ELR (cell line): ENCODE measurements around the gene IFT27.

Experiments
- DNase-seq: peaks from one replicate; pipeline ENCODE4 v3.0.0-alpha.2; 2015; ENCODE audit warnings: low read depth

Gene IFT27, protein sequence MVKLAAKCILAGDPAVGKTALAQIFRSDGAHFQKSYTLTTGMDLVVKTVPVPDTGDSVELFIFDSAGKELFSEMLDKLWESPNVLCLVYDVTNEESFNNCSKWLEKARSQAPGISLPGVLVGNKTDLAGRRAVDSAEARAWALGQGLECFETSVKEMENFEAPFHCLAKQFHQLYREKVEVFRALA

DNA sequence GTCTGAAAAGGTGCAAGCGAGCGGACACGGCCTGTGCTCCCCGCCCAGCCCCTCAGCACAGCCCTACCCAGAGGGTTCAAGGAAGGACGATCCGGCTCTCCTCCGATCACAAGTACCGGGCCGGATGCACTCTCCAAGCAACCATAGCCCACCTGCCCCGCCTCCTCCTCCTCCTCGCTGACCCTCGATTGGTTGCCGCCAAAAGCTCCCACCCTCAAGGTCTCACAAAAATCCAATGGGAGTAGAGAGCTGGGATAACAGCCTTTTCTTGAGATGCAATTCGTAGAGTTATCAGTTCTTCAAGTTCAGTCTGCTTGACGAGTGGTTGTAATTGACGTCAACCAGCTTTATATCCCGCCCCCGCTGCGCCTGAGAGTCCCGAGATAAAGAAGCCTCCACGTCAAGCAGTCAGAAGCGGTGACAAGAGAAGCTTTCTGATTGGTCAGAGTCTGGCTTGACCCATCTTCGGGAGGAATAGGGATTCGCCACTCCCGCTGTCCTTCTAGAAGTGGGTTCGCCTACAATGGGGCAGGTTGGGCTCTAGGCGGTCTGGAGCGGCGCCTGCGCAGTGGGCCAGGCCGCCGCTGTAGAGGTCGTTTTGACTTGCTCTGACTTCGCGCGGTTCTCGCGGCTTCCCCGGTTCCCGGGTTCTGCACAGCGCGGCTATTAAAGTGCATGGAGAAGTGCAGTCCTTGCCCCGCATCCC lies at the start of gene IFT27:
Gene IFT27, minus strand, starts transcription at position 156 of the 706 bp plus-strand sequence. CDS start 412 bp downstream, outside the sequence.
- peak; percentile 100 for DNase-seq

DNA sequence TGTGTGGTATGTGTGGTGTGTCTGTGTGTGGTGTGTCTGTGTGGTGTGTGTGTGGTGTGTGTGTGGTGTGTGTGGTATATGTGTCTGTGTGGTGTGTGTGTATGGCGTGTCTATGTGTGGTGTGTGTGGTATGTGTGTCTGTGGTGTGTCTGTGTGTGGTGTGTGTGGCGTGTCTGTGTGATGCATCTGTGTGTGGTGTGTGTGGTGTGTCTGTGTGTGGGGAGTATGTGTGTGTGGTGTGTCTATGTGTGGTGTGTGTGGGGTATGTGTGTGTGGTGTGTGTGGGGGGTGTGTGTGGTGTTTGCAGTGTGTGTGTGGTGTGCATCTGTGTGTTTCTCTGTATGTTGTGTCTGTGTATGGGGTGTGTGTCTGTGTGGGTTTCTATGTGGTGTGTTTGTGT lies 48.7 kb upstream of the IFT27 start:
- DNase-seq: no peak

DNA sequence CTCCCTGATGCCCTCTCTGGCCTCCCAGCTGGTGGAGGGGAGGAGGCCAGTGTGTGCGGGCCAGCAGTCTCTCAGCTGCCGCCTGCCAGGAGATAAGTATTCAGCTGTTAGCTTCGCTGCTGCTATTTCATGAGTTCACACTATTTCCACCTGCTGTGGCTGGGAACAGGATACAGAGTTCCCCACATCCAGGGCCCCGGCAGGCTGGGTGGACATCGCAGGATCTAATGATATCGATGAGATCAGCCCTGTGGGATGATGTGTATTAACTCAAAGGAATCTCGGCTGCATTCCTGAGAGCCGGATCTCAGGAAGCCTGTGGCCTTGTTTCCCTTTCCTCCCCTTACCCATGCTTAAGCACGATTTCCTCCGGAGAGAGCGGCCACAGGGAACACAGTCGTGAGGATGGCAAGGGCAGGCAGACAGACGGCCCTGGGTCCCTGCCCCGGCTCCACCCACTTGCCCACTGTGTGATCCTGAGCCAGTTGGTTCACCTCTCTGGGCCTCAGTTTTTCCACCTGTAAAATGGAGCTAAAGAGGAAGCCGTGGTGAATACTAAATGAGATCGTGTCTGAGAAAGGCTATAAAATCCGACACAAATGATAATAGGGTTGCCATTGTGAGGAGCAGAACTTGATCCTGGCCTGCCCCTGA lies 47.4 kb upstream of the IFT27 start:
- DNase-seq: peak; percentile 58

DNA sequence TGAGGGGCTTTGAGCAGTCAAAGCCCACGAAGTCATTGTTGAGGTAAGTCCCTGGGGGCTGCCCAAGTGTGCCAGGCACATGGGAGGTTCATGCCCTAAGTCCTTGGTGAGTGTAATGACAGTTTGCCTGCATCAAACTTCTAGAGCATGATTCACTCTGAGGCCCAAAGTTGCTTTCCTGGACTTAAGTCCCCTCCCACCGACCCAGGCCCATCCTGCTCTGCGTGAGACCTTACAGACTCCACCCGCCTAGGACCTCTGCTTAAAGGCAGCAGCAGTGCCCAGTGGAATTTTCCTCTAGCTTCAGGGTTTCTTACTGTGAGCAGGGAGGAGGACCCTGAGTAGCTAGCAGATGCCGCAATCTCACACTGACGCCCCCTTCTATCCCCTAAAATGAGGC lies 46.7 kb upstream of the IFT27 start:
- DNase-seq: peak; percentile 15

DNA sequence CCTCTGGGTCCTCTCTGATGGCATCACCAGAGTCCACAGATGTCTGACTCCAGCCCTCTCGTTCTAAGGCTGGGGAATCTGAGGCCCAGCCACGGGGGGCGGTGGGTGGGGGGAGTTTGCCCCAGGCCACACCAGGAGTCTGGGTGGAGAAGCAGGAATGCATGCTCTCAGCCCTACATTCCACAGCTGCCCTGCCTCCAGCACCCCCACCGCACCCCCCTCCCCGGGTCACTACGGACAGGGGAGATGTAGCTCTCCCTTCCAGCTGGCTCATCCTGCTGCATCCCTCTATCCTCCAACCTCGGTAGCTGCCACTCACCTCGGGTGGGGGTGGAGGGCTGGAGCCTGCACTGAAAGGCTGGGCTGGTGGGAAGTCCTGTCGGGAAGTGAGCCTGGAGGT lies 43.2 kb upstream of the IFT27 start:
- no peak for DNase-seq

DNA sequence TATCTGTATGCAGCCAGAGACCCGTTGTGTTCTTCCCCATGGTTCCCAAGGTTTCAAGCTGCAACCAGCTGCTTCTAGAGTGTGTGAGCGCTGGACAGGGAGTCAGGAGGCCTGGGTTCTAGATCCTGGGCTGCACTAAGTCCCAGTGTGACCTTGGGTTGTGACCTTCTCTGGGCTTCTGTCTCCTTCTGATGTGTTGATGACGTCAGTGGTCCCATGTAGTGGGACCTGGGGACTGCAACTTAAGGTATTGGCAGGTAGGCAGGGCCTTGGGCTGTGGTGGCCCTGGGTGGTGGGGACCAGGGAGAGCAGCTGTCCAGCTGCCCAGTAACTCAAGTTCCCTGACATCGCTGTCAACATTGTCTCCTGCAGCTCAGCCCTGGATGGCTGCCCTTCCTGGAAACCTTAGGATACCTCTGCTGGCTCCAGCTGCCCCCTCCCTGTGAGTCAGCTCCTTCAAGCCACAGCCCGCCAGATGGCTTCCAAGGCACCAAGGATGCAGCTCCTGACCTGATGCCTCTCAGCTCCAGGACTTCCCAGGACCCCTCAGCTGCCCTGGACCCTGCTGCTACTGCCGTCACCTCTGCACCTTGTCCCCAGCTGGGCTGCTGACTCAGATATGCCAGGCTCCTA lies 42.2 kb upstream of the IFT27 start:
- peak; percentile 44 for DNase-seq

DNA sequence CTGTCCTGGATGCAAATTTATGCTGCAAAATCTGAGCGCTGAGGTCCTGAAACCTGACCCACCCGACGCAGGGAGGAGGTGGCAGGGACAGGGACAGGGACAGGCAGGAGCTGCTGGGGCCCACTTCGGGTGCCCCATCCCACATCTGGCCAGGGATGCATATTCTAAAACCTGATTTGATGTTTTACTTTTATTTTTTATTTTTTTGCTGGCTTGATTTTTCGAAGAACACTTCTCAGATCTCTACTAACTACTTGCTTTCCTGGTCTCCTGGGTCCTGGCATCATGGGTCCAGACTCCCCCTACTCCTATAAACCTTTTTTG lies 41.6 kb upstream of the IFT27 start:
- DNase-seq: no peak

DNA sequence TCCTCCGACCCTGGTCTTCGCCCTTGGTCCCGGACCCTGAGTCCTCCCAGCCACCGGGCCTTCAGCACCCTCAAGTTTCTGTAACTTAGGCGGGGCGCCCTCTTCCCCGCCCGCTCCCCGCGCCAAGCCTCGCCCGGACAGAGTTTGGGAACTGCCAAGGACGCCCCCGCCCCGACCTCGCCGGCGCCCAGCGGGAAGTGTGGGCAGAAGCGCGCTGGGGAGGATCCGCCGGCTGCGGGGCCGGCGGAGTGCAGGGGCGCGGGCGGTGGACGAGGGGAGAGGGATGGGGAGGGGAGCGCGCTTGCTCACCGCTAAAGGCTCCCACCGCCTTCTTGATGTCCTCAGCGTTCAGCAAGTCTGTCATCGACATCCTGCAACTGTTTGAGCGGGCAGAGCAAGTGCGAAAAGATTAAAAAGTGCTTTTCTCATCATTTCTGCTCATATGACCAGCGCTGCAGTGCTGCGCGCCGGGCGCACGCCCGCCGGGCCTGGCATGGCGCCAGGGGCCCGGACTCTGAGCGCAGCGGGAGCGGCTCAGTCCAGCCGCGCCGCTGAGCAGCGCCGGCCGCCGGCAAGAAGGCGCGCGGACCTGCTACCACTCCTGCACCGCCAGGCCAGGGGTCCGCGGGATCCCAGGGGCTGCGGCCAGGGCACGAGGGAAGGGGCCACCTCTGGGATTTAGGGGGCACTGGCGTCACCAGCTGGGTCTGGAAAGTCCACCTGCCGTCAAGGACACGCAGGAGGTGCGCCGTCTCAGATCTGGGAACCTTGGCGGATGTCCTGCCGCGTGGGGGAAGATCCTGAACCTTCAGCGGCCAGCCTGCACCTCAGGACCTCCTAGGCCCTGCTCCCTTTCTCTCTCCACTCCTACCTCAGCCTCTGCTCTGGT lies 41.0 kb upstream of the IFT27 start, which contains the start of gene PVALB:
Gene PVALB, minus strand, starts transcription at position 400 of the 889 bp plus-strand sequence. Its CDS starts 30 bp downstream, at position 370.
- peak; percentile 27 for DNase-seq

DNA sequence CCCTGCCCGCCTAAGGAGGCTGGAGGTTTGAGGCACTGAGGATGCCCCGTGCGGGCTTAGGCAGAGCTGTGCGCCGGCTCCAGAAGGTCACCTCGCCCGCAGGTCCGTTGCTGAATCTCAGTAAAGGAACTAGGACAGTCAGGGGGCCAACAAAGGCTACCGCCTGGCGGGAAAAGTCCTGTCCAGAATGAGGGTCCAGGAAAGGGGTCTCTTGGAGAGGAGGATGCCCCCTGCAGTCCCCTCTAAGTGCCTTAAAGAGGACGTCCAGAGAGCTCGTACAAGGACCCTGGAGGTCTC lies 40.4 kb upstream of the IFT27 start:
- DNase-seq: no peak

DNA sequence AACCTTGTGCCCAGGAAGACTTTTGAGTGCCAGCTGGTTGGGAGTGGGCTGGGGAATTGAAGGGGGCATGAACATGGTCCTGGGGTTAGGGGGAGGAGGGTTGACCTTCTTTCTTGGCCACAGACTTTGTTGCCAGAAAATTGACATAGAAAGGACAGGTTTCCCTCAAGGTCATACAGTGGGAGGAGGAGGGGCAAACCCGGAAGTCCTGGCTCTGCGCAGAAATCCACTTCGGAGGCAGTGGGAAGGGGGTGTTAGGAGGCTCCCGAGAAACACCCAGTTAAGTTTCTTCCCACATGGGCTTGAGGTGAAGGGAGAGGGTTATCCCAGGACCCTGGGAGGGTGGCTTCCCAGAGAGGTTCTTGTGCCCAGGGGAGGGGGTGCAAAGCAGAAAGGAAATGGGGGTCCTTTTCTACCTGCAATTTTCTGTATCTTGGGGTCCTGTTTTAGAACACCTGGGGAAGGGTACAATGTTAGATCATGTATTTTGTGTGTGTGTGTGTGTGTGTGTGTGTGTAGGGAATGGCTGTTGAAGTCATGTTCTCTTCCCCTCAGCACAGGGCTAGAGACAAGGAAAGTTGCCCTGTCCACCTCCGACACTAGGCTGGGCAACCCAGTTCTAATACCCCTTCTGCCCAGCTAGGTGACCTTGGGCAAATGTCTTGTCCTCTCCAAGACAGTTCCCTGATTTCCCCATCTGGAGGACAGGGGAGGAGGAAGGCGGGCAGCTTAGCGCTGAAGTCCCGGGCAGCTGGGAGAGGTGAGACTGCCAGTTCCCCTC lies 39.8 kb upstream of the IFT27 start:
- no peak for DNase-seq

DNA sequence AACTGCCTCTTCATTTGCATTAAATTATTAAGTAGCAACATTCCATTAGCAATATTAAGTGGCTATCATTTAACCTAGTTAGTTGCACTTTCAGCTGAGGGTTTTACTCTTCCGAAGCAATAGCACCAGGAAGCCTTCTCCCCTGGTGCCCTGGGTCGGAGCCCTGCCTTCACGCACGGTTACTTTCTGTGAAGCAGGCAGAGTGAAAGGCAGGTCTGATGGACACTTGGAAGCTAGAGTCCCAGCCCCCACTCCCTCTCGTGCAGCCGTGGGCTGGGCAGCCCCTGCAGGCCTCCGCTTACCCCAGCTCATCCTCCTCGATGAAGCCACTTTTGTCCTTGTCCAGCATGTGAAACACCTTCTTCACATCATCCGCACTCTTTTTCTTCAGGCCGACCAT lies 38.9 kb upstream of the IFT27 start:
- no peak for DNase-seq

DNA sequence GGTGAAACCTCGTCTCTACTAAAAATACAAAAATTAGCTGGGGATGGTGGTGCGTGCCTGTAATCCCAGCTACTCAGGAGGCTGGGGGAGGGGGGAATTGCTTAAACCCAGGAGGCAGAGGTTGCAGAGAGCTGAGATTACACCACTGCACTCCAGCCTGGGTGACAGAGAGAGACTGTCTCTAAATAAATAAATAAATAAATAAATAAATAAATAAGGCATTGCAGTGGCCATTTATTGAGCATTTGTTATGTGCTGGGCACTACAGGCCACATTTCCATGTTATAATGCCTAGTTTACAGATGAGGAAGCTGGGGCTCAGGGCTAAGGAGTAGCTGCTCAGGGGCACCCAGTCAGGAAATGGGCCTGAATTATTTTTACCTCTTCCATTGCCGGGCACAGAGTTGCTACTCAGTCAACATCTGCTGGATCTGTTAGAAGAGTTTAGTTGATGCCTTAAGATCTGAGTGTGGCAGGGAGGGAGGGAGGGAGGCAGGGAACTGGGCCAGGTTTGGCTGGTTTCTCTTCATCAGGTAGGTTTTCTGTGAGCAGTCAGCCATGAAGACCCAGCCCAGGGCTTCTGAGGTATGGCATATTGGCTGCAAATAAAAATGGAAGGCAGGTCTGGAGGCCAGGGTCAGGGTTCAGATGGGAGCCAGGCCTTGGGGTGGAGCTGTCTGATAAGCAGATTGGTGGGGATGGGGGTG lies 35.3 kb upstream of the IFT27 start:
- DNase-seq: no peak

DNA sequence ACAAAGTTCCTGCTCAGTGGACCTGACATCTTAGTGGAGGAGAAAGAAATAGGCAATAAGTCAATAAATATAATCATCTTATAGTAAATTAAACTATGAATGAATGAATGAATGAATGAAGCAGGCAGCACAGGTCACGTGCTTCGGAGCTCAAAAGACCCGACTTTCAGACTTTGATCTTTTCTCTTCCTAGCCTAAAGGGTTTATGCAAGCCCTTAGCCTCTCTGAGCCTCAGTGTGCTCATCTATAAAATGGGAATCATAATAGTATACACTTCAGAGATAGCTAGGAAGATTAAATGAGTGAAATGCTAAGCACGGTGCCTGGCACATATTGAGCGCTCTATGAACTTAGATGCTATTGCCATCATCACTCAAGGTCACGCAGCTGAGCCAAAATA lies 33.4 kb upstream of the IFT27 start:
- DNase-seq: no peak

DNA sequence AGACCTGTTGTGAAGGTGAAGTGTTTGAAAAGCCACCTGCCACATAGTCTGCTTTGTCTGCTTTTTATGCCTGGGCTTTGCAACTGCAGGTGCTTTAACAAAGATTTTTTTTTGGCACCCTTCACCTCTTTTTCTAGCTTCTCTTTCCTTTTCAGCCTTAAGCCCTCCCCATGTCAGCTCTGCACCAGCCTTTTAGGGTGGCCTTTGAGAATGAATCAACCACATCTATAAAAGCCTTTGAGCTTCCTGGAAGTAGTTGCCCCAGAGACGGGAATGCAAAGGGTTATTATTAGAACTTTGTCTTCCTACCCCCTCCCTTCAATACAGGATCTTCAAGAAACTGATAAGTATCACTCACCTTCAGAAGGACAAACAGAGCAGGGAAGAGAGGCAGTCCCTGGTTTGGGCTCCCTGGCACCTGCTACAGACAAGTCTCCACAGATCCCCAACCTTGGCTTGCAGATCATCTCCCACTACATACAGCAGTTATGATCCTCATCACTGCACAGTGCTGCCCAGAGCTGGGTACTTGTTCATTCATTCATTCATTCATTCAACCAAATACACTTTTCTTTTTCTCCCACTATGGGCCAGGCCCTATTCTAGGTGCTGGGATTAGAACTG lies 32.9 kb upstream of the IFT27 start:
- DNase-seq: no peak

DNA sequence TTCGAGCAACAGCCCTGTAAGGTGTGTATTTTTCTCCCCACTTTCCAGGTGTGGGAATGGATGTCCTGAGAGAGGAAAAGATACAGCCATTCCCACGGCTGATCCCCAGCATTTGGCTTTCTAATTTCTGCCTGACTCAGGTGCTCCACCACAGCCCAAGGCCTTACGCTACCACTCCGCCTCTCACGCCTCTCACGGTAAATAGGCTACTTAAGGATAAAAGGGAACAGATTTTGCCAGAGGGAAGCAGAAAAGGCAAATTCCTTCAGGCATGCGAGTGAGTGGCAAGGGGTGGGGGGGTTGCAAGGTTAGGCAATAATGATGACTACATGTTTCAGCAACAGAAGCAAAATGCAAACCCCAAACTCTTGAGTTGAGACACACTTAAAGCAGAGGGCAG lies 31.7 kb upstream of the IFT27 start:
- no peak for DNase-seq

DNA sequence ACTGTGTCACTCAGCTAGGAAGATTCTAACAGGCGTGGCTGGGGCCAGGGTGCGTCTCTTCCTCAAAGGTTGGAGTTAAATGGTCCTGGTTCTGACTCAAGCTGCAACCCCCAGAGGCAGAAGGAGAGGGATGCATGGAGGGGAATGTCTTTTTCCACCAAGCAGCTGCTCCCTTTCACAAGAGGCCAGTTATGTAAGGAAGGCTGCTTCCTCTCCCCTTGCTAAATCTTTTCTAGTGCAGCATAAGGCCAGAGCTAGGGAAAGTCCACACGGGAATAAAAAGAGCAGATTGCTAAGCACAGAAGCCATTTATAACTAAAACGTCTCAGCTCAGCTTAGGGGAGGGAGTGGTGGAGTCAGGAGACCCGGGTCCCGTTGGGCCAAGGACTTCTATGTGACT lies 30.9 kb upstream of the IFT27 start:
- DNase-seq: no peak

DNA sequence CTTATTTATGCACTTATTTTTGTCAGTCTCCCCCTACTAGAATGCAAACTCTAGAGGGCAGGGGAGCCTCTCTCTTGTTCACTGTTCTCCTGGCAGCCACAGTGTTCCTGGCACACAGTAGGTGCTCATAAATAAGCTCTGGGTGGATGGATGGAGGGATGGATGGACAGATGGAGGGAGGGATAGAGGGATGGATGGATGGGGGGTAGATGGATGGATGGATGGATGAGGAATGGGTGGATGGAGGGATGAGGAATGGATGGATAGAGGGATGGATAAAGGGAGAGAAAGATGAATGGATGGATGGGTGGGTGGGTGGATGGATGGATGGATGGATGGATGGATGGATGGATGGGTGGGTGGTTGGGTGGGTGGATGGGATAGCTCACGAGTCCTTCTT lies 27.4 kb upstream of the IFT27 start:
- no peak for DNase-seq

DNA sequence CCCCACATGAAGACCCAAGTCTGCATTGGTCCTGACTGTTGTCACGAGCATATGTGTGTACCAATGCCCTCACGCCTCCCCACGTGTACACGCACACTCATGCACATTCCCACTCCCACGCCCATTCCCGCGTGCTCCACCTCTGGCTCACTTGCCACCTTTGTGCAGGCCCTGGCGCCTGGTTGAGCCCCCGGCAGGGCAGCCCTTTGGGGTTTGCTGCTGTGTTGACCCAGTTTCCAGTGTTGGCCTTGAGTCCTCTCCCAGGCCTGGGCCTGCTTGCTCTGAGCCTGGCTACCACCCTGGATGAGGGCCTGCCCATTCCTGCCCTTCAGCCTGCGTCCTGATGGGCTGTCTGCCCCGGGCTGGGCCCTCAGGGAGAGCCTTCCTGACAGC lies 22.8 kb upstream of the IFT27 start:
- no peak for DNase-seq

DNA sequence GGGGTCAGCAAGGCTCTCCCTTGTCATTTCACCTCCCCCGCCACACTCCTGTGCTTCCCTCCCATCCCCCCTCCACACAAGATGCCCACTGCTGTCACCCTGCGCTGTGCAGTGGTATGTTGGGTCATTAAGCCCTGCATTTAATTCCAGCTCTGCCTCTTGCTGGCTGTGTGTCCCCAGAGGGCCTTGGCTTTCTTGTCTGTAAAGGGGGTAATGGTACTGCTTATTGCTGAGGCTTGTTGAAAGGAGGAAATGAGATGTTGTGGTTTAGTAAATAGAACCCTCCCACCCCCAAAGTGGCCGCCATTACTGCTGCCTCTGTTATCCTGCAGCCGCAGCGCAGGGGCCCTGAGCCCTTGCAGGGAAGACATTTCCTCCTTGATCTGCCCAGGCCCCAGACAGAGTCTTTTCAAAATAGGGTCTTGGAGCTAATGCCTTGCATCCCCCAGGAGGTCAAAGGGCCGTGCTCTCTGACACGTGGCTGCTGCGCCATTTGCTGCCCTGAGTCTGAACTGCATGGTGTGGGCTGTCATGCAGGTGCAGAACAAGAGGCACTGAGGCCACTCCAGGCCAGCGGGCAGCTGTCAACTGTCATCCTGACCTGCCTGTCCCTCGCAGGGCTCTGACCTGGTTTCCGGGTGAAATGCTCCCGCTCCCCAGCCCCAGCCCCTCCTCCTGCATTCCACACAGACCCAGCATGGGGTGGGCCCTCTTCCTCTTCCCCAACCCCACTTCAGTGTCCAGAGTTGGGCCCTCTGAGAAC lies 22.2 kb upstream of the IFT27 start:
- DNase-seq: no peak

DNA sequence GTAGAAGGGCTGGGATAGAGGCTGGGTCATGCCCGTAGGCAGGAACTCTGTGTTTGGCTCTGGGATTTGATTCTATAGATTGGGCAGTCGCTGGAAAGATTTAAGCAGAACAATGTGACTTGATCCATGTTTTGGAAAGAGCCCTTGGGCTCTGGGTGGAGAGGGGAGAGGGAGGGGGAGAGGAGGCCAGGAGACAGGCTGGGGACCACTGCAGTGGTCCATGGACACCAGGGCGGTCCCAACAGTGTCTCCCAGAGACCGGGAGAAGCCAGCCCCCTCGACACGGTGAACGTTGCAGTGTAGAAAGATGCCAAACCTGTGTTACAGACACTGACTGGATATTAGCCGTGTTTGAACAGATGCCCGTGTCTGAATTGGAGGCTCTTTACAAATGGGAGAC lies 21.5 kb upstream of the IFT27 start:
- no peak for DNase-seq
